KOPT-K1 (cell line): Measurements from ENCODE around the gene AUTS2.

Experiments
- H3K27ac ChIP-seq: fragments of 200-600 bp; sonication (generic); 2 replicates; pipeline ENCODE4 v1.5.1; 2016; ENCODE audit warnings: antibody characterized with exemption, mild to moderate bottlenecking, low read depth, low read length; ENCODE audit not compliant: poor library complexity, severe bottlenecking
- H3K36me3 ChIP-seq: fragments of 200-600 bp; sonication (generic); 2 replicates; pipeline ENCODE4 v1.5.1; 2017; ENCODE audit warnings: antibody characterized with exemption, mild to moderate bottlenecking, low read length, moderate library complexity; ENCODE audit not compliant: insufficient read depth
- H3K9me3 ChIP-seq: fragments of 200-600 bp; sonication (generic); 2 replicates; pipeline ENCODE4 v1.5.1; 2017; ENCODE audit warnings: antibody characterized with exemption, low read length, mild to moderate bottlenecking; ENCODE audit not compliant: insufficient read depth, poor library complexity, severe bottlenecking

AUTS2 gene

DNA sequence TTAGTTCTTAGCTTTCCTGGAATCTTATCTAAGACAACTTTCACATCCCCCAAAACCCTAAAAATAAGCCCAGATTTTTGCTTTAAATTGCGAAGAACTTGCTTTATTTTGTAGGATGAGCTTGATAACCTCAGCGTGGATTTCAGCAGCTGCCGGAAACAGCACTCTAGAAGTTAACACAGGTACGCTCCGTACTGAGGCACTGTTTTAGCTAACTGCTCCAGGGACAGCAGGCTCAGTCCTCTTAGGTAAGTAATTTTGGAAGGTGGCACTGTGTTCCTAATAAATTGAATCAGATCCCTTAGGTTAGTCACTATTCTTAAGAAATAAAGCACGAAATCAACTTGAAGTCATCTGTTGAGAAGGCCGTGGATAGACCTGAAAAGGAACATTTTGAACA is 2.2 kb upstream of the AUTS2 start:
- Histone ChIP-seq H3K9me3 (peaks cover 10% of the 10 kb centered on the region), H3K36me3 (no peaks in the 10 kb centered on the region), H3K27ac (no peak overlapping the region)

DNA sequence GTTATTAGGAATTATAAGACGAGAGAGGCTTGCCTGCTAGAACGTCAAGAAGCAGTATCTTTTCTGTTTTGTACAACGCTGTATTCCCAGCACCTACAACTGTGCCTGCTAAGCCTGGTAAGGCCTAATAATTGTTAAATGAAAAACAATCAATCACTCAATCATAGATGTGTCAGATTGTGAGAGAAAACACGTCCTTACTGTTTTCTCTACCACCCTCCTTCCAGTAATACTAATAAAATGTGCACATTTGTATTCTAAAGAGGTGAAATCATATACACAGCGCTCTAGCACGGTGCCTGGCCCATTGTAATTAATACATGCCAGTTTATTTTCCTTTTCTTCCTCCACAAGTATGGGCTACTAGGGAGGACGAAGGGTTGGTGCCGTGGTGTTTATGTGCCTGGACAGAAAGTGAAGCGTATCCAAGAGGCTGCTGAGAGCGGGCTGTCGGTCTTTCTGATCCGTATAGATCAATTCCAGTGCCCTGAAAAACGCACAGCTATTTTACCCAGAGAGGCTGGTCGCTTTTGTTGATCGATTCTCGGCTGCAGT is 1.5 kb upstream of the AUTS2 start:
- Histone ChIP-seq H3K27ac (no peak overlapping the region), H3K9me3 (peaks cover 3% of the 10 kb centered on the region), H3K36me3 (no peaks in the 10 kb centered on the region)

DNA sequence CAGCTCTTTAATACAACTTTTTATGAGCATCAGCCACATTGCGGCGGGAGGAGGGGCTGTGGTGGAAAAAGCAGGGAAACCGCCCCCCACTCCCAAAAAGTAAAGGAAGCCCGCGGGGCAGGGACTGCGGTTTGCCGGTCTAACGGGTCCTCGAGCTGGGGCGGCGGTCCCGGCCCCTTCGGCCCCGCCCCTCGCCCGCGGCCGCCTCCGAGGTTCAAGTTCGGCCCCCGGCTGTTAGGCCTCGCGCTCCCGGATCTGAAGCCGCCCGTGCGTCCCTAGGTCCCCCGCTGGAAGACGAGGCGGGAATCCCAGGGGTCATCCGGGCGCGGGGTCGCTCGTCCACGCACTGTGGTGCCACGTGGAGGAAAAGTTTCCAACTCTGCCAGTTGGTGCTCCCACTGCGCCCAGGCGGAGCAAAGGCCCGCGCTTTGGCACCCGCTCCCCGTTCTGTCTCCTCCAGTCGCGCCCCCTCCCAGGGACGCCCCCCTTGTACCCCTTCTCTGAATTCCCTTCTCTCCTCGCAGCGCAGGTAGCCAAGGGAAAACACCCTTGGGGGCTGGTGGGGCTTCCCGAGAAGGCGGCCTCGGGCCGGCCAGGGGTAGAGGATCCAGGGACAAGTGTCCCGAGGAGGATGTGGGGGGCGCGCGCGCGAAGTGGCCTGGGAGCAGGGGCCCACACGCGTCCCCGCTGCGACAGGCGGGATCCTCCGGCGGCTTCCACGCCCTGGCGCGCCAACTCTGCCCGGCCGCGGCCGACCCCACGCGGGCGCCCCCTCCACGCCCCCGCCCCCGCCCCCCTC is 798 bp upstream of the AUTS2 start:
- Histone ChIP-seq H3K9me3 (no peaks in the 10 kb centered on the region), H3K27ac (peak overlapping the region; percentile 36), H3K36me3 (no peaks in the 10 kb centered on the region)

DNA sequence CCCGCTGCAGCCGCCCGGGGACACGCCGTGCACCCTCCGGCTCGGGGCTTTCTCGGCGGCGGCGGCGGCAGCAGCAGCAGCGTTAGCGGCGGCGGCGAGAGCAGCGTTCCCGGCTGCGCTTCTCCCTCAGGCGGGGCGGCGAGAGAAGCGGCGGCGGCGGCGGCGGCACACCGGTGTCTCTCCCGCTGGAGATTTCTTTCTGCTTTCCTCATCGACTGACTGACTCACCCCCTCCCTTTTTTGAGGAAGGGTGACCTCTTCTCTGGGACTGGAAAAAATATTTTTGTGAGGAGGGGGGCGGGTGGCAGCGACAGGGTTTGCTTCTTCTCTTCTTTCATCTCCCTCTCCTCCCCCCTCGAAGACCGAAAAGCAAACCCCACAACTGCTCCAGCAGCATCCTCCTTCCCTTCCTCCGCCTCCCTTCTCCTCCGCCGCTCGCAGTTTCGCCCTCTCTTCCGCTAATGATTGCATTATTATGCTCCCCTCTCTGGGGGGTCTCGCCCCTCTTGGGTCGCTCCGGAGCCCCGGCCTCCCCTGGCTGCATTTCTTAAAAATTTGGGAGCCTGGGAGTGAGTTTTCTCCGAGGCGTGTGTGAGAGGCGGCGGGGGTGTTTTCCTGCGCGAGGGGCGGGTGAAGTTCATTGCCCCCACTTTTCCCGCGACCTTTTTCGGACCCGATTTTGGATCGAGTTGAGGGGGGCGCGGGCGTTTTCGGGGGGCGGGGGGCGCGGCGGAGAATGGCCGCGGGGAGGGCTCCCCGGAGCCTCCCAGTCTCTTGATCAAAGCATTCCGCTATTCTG is 411 bp downstream of the AUTS2 start:
- Histone ChIP-seq H3K27ac (peak overlapping the region; percentile 16), H3K9me3 (no peaks in the 10 kb centered on the region), H3K36me3 (no peaks in the 10 kb centered on the region)

DNA sequence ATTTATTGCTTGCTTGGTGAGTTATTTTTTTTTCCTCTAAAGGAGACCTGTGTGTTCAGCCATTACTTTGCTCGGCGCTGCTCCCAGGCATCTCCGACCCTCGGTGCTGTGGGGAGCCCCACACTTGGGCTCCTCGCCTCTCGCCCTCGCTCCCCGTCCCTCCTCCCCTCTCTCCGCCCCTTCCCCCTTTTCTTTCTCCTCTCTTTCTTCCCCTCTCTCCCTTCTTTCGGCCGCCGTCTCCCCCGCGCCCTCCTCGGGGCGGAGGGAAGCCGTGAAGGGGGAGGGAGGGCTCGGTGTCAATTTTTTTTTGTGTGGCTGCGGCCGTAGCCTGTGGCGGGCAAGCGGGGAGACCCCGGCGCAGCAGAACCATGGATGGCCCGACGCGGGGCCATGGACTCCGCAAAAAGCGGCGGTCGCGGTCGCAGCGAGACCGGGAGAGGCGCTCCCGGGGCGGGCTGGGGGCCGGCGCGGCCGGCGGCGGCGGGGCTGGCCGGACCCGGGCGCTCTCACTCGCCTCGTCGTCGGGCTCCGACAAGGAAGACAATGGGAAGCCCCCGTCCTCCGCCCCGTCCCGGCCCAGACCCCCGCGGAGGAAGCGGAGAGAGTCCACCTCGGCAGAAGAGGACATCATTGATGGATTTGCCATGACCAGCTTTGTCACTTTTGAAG is 1.1 kb downstream of the AUTS2 start:
- H3K27ac ChIP-seq, result no peak overlapping the region
- H3K36me3 ChIP-seq, result no peaks in the 10 kb centered on the region
- no peaks in the 10 kb centered on the region for H3K9me3 ChIP-seq

DNA sequence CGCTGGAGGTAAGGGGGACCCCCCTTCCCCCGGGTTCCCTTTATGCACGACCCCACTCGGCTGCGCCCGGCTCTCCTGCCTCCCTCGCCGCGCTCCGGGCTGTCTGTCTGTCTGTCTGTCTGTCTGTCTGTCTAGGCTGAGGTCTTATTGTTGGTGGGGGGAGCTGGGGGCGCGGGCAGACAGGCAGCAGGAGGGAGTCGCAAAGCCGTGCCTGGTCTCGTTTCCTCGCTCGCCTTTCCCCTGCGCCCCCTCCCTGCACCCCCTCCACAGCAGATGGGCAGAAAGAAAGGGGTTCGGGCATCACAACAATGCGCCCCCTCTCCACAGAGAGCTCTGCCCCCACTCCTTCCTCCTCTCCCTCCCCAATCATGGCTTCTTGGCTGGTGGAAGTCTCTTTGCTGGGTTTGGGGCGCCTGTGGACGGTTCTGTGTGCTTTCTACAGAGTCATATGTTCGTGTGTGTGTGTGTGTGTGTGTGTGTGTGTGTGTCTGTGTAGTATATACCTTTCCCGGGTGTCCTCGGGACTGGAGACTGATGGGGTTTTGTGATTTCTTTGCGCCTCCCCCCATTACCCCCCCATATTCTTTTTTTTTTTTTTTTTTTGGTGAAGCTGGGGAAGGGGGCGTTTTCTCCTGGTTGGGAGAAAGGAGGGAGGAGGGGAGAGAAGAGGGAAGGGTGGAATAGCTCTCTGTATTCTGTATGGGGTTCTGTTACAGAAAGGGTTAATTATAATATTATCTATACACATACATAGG is 1.9 kb downstream of the AUTS2 start:
- no peak overlapping the region for H3K27ac ChIP-seq
- no peaks in the 10 kb centered on the region for H3K36me3 ChIP-seq
- H3K9me3 ChIP-seq, result no peaks in the 10 kb centered on the region

DNA sequence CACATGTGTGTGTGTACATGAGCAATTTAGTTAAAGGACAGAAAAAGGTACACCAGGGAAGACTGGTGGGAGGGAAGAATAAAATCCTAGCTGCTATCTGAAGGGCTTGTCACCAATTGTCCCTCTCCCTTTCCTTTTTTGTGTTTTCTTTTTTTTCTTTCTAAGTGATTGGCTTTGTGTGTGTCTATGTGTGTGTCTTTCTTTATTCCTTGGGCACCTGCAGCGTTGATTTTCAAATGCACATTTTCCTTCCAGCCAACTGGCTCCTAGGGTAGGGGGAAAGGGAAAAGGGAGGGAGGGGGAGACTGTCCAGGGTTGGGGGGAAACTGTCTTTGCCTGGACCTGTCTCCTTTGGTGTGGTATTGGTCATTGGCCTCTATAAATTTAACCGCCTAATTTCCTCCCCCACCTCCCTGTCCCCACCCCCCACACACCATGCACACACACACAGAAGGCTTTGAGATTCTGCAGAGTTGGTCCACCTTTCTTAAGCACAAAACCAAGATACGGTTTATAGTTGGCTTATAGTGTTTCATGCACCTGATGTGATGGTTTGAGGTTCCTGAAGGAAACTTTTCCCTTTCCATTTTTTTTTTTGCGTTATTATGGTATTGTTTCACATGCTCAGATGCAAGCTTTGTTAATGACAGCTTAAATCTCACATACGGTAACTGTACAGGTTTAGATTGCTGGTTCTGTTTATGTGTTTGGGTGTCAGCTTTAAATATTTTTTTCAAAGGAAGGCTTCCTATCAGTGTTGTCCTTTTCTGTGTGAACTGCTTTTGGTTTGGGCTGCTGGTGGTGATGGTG is 2.6 kb downstream of the AUTS2 start:
- Histone ChIP-seq H3K9me3 (no peaks in the 10 kb centered on the region), H3K27ac (no peak overlapping the region), H3K36me3 (no peaks in the 10 kb centered on the region)

DNA sequence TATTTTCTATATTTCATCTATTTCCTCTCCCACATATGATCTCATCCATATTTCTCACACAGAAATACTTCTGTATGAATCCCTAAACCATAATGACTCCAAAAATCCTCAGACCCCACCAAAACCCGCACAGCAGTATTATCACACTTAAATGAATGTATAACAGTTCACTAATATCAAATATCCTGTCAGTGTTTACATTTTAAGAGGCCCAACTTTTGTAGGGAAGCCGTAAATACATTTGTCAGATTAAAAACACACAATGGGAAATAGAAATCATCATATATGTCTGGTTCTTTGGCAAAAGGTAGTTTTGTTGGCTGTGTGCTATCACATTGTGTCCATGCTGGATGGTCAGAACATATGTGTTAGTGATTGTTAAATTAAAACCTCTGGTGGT is 4.2 kb downstream of the AUTS2 start:
- Histone ChIP-seq H3K9me3 (no peaks in the 10 kb centered on the region), H3K27ac (no peak overlapping the region), H3K36me3 (no peaks in the 10 kb centered on the region)

DNA sequence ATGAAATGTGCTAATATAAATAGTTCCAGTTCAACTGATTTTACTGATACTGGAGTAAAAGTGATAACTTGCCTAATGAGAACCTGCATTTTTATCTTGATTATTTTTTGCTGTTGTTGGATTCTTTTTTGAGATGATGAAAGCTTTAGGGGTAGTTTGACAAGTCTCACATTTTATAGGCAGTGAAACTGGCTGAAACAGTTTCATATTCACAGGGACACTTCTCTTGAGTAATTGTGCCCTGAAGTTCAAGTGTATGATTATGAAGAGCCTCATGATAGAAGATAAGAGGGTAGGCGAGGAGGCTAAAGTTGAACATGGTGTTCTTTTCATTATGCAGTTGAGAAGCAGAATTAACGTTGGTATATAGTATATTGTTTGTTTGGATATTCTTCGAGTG is 5.1 kb downstream of the AUTS2 start:
- Histone ChIP-seq H3K27ac (no peak overlapping the region), H3K9me3 (no peaks in the 10 kb centered on the region), H3K36me3 (no peaks in the 10 kb centered on the region)

DNA sequence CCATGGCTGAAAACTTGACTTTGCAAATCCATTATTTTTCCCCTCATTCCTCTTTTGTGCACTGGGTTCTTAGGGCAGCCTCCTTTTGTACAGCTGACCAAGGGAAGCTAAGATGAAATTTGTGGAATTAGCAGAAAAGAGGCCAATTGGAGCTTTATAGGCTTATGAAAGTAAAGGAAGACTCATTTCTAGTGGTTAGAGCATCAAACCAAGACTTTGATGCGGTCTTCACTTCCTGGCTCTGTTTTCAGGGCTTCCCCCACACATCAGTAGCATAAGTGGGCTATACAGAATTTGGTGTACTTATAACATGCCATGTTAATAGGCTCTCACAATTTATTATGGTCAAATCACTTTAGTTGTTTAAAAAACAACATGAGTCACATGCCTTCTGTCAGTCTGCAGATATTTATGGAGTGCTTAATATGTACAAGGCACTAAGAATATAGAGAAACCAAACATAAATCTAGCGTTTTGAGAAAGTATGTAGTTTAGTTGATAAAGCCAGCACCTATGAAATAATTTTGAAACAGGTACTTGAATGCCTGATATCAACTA is 5.7 kb downstream of the AUTS2 start:
- no peak overlapping the region for H3K27ac ChIP-seq
- no peaks in the 10 kb centered on the region for H3K36me3 ChIP-seq
- no peaks in the 10 kb centered on the region for H3K9me3 ChIP-seq

DNA sequence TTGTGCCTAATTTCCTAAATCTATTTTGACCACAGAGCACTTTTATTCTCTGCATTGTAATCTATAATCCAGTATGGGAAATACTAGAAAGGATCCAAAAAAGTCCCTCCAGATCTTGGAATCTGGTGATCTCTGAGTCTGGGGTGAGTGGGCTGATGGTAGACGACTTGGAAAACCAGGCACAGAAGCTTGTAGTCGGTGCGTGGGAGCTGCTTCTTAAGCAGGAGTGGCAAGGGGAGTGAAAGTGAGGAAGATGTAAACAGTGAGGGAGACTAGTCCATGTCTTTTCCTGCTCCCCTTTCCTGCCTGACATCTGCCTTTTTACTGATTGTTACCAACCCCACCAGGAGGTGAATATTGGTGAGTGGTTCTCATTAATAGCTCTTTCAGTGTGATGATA is 6.8 kb downstream of the AUTS2 start:
- H3K27ac ChIP-seq, result no peak overlapping the region
- no peaks in the 10 kb centered on the region for H3K36me3 ChIP-seq

DNA sequence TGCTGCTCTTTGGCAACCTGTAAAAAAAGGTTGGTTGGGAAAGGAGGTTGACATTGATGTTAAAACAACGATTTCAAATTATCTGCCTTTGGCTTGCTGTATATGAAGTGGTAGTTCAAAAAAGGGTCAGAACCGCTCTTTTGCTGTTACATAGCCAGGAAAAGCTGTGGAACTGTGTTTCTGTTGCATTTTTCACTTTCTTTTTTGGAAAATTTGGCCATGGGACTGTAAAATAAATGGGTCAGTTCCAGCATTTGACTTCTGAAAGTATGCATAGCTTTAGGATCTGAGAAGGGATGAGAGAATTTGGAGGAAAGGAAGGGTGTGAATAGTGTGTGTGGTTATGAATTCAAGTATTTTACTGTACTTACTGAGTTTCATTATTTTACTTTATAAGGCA is 7.3 kb downstream of the AUTS2 start:
- no peaks in the 10 kb centered on the region for H3K9me3 ChIP-seq

More for the DNA sequence above, 6.8 kb downstream of the AUTS2 start:
- H3K9me3 ChIP-seq, result no peaks in the 10 kb centered on the region

DNA sequence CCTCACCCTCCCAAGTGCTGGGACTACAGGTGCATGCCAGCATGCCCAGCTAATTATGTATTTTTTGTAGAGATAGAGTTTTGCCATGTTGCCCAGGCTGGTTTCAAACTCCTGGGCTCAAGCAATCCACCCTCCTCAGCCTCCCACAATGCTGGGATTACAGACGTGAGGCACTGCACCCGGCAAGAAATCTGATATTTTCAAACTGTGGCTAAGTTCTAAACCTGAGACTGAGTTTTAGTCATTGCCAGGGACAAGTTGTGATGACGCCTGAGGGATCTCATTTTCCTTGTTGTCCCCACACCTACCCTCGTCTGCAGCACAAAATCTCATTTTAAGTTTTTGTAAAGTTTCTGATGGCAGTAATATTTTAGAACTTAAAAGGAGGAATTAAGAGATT is 9.8 kb downstream of the AUTS2 start:
- Histone ChIP-seq H3K36me3 (no peaks in the 10 kb centered on the region), H3K27ac (no peak overlapping the region), H3K9me3 (no peaks in the 10 kb centered on the region)

More for the DNA sequence above, 7.3 kb downstream of the AUTS2 start:
- Histone ChIP-seq H3K27ac (no peak overlapping the region), H3K36me3 (no peaks in the 10 kb centered on the region)

DNA sequence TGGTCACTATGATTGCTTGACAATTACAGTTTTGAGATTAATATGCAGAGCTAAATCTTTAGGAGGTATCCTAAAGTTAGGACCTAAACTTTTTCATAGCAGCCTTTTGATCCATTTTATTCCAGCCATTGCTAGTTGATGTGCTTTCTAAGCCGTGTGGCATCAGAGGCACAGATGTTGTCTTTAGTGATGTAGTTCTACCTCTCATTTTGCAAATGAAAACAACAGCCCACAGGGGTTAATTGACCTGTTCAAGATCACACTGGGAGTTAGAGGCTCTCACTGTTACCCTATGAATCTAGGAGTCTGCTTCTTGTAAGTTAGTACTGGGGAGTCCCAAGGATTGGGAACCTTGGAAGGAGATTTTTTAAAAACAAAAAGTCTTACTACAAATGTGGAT is 10.6 kb downstream of the AUTS2 start:
- H3K36me3 ChIP-seq, result no peaks in the 10 kb centered on the region
- no peaks in the 10 kb centered on the region for H3K9me3 ChIP-seq
- no peak overlapping the region for H3K27ac ChIP-seq
